ENCODE measurements around the gene MAP1LC3A. TPM values are rescaled to one million over a fixed set of nuclear protein-coding genes. Genes with fewer than 3 reads are reported as not detected.

The MAP1LC3A gene
- total RNA-seq, 1 donor from 2014 or later, result 51.6 TPM

- Histone ChIP-seq H3K36me3 (peaks cover 17% of the 10 kb centered on the region), H3K9me3 (no peaks in the 10 kb centered on the region), H3K4me3 (no peak overlapping the region), H3K27me3 (ENCODE audit: low read depth) (no peaks in the 10 kb centered on the region), H3K27ac (no peak overlapping the region), H3K4me1 (peaks cover 7% of the 10 kb centered on the region)
- no peak for DNase-seq
- no peak for TF ChIP-seq CTCF (IDR thresholded peaks at IDR 0.05)
- intact Hi-C loops (cut with DNase I), result no loop called here
- ATAC-seq, result no peak
Observed at GRCh38 chr20:34569598-34569997, 11.1 kb downstream of the MAP1LC3A start.

- intact Hi-C loops (cut with DNase I), result no loop called here
- no peak overlapping the region for H3K4me3 ChIP-seq
- H3K4me1 ChIP-seq, result peaks cover 7% of the 10 kb centered on the region
- H3K27ac ChIP-seq, result no peak overlapping the region
- ATAC-seq (no peak), DNase-seq (no peak)
- H3K9me3 ChIP-seq, result no peaks in the 10 kb centered on the region
- TF ChIP-seq CTCF (IDR thresholded peaks at IDR 0.05), result no peak
- peaks cover 19% of the 10 kb centered on the region for H3K36me3 ChIP-seq
- H3K27me3 ChIP-seq (ENCODE audit: low read depth), result no peaks in the 10 kb centered on the region
Observed at GRCh38 chr20:34570859-34571306, 12.4 kb downstream of the MAP1LC3A start.

GRCh38 chr20:34571753-34572152 is 13.2 kb downstream of the MAP1LC3A start:
- Histone ChIP-seq H3K4me3 (no peak overlapping the region), H3K27me3 (ENCODE audit: low read depth) (no peaks in the 10 kb centered on the region), H3K4me1 (peaks cover 6% of the 10 kb centered on the region), H3K27ac (no peak overlapping the region), H3K36me3 (peaks cover 19% of the 10 kb centered on the region), H3K9me3 (no peaks in the 10 kb centered on the region)
- ATAC-seq (no peak), DNase-seq (no peak)
- TF ChIP-seq CTCF (IDR thresholded peaks at IDR 0.05), result no peak
- intact Hi-C loops (cut with DNase I), result no loop called here

GRCh38 chr20:34573541-34574300 is 15.2 kb downstream of the MAP1LC3A start:
- Histone ChIP-seq H3K27me3 (ENCODE audit: low read depth) (no peaks in the 10 kb centered on the region), H3K4me1 (peaks cover 4% of the 10 kb centered on the region), H3K9me3 (no peaks in the 10 kb centered on the region), H3K27ac (no peak overlapping the region), H3K36me3 (peaks cover 16% of the 10 kb centered on the region), H3K4me3 (no peak overlapping the region)
- TF ChIP-seq CTCF (IDR thresholded peaks at IDR 0.05), result no peak
- ATAC-seq (no peak), DNase-seq (no peak)
- intact Hi-C loops (cut with DNase I), result no loop called here

- no peak for ATAC-seq
- intact Hi-C loops (cut with DNase I), result no loop called here
Observed at GRCh38 chr20:34574426-34574825, 15.9 kb downstream of the MAP1LC3A start.

More at GRCh38 chr20:34574426-34574825, 15.9 kb downstream of the MAP1LC3A start:
- peaks cover 16% of the 10 kb centered on the region for H3K36me3 ChIP-seq
- TF ChIP-seq CTCF (IDR thresholded peaks at IDR 0.05), result no peak
- H3K27me3 ChIP-seq (ENCODE audit: low read depth), result no peaks in the 10 kb centered on the region
- peaks cover 4% of the 10 kb centered on the region for H3K4me1 ChIP-seq
- no peaks in the 10 kb centered on the region for H3K9me3 ChIP-seq
- DNase-seq, result no peak
- H3K4me3 ChIP-seq, result no peak overlapping the region
- H3K27ac ChIP-seq, result no peak overlapping the region
